SKM-1 (cell line): ENCODE data around the gene ESRRA.

Experiments used
- DNase-seq: peaks from one replicate; lab custom pipeline; 2025; ENCODE audit not compliant: unreplicated experiment; lab: John Stamatoyannopoulos, UW

ESRRA gene

DNA sequence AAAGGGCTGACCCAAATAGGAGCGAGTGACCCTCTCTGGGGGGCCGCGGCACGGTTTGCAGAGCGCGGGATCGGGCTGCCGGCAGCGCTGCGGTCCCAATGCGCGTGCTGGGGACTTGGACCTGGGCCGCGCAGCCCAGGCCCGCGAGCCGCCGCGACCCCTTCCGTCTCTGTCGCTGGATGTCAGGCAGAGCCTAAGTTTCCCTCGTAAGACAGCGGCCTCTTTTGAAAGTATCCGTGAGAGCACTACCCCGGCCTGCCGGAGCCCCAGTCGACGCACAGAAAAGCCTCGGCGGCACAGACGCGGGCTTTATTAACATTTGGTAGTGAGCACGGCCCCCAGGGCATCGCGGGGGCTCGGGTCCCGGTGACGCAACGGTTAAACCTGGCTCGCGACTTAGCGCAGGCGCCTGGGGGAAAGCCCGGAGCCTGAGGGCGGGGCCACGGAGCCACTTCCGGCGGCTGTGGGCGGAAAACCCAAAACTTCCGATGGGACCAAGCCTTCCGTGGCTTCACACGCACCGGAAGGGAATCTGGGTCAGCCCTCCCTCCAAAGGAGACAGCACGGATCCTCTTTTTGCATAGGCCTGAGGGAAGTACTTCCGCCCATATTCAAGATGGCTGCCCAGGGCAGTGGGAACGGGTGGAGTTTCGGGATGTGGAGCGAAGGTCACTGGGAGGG is 35.6 kb upstream of the ESRRA start:
- DNase-seq: peak; percentile 98

DNA sequence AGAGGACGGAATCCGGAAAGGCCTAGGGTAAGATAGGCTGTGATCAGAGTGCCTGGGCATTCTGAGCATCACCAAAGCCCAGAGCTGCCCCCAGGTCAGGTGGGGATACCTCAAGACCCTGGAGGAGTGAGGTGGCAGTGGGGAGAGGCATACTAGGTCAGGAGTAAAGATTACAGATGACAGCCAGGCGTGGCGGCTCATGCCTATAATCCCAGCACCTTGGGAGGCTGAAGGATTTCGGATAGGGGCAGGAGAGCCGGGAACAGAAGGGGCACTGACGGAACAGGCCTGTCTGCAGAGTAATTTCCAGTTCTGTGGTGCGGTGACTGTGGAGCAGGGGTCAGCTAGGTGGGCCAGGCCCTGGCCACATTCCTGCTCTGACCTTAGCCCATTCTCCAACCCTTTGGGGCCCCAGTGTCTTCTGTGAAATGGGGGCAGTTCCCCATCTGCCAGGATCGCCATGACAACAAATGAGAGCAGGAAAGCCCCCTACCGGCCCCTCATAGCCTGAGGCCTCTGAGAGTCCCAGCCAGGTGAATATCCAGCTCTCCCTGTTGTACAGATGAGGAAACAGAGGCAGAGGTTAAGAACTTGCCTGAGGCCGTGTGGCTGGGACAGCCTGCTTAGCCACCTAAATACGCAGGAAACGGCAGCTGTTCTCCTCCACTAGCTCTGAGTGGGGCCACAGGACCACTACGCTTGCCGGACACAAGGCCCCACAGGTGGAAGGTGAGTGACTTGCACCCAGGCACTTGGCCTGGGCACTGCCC is 30.1 kb upstream of the ESRRA start:
- no peak for DNase-seq

DNA sequence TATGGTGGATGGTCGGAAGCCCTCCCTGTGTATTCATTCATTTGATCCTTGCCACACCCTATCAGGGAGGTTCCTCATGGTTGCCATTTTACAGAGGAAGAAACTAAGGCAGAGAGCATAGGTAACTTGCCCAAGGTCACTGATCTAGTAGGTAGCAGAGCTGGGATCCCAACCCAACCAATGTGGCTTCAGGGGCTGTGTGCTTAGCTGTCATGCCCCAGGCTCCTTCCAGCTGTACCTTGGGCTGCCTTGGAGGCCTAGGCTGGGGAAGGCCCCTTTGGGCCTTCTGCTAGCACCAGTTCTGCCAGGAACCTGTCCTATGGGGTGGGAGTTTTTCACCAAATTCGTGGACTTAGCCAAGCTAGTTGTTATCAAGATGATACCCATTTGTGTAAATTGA is 29.5 kb upstream of the ESRRA start:
- DNase-seq: no peak

DNA sequence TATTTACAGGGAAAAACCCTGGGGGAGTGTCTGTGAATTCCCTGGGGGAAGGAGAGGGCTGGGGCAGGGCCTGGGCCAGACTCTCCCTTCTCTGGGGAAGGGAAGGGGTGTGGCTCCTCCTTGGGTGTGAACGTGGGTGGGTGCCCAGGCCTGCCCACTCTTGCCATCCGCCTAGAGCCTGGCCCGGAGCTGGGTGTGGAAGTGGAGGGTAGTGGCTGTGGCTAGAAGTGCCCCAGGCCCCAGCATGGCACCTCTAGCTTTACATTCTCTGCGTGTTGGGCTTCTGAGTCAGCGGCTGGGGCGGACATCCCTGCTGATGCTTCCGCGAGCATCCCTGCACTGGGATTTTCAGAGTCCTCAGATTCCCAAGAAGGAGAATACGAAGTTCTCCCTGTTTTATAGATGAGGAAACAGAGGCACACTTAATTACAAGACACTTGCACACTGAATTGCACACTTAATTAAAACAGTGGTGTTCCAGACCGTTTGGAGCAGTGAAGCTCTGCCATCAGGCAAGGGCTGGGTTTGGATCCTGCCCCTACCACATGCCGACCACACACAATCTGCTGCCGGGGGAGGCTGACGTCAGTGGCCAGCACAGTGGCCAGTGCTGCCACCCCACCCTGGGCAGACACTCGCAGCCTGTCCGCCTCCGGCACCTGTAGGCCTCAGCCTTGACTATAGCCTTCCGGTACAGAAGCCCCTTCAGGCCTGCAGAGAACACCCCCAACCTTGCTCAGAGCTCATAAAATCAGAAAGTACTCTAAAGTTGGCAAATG is 28.5 kb upstream of the ESRRA start:
- DNase-seq: no peak

DNA sequence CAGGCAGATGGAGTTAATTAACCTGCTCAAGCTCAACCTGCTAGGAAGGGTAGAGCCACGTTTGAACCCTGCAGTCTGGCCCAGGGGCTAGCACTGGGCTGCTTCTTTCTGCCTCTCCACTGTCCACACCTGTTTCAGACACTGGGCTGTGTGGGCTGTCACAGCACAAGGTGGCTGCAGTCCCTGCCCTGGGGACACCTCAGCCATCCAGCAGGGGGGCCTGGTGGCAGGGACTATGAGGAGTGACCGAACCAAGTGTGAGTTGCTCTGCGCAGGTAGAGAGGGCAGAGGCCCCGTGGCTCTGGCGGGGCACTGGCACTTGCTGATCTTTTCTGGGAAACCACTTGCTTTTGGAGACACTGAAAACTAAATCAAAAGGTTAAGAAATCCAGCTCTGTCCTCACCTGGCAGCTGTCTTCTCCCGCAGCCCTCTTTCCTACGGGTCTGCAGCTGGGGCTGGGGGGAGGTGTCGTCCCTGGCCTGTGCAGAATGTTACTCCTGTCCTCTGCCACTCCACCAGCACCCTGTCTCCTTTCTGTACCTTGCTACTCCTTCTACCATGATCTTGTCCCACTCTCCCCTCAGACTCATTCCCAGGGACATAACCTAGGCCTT is 26.6 kb upstream of the ESRRA start:
- DNase-seq: no peak

DNA sequence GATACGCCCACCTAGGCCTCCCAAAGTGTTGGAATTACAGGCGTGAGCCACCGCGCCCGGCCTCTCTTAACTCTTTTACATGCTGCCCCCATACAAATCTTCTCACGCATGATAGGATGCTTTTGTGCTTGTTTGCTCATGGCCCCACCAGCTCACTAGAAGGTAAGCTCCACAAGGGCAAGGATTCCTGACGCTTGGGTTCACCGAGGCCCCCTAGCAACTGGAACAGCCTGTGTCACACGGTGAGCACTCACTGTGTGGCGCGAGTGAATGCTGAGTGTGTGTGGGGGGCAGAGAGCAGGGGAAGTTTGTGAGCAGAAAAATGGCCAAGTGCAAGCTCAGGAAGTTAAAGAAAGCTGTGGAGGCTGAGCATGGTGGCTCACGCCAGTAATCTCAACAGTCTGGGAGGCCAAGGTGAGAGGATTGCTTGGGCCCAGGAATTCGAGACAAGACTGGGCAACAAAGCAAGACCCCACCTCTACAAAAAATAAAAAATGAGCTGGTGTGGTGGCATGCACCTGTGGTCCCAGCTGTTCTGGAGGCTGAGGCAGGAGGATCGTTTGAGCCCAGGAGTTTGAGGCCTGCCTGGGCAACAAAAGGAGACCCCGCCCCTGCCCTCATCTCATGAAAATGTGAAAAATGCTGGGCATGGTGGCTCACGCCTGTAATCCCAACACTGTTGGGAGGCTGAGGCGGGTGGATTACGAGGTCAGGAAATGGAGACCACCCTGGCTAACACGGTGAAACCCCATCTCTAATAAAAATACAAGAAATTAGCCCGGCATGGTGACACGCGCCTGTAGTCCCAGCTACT is 23.2 kb upstream of the ESRRA start:
- no peak for DNase-seq

DNA sequence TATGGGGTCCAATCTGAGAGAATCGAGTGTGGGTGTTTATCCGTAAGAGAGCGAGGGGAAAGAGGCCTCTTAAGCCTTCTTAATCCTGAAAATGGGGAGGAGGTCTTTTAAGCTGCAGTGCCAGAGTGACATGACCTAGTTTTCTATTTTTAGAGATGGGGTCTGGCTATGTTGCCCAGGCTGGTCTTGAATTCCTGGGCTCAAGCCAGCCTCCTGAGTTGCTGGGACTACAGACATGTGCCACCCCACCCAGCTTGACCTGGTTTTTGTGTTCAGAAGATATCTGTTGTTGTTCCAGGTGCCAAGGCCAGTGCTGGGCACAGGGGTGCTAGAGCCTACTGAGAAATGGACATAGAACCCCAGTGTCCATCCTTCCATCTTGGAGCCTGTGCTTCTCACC is 22.2 kb upstream of the ESRRA start:
- DNase-seq: no peak

DNA sequence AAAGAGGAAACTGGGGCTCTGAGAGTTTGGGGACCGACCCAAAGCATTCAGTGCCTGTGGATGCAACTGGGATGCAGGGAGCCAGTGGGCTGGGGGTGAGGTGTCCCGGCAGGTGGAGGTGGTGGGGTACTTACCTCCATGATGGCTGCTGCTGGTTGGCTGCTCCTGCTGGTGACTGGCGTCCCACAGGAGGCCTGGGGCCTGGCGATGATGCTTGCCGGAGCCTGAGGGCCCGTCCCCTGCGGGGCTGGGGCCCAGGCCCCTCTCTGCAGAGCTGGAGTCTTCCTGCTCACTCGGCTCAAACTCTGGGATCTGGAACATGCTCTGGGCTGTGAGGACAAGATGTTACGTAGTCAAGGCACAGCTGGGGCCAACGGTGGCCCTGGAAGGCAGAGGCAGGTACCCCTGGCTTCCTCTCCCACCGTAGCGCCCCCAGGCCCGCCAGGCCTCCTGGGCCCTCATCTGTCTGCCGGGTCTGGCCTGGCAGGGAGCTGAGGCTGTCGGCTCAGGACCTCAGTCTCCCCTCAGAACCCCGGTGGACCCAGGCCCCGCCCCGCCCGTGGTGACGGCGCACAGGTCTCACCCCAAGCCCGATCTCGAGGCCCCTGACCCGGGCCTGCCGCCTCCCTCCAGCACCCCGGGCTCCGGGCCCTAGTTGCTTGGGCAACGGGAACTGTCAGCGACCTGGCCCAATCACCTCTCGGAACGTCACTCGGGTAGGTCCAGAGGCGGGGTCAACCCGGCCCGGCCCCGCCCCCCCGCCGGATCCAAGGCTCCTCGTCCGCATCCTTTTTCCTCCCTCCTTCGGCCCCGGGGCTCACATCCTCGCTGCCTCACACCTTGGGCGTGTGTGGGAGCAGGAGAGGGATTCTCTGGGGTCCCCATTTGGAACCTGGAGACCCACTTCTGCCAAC is 21.0 kb upstream of the ESRRA start, which contains the start of gene BAD:
Gene BAD (minus strand): TSS at position 618 of the 914 bp plus-strand sequence. CDS start 297 bp downstream, at position 321.
- DNase-seq: peak; percentile 87

DNA sequence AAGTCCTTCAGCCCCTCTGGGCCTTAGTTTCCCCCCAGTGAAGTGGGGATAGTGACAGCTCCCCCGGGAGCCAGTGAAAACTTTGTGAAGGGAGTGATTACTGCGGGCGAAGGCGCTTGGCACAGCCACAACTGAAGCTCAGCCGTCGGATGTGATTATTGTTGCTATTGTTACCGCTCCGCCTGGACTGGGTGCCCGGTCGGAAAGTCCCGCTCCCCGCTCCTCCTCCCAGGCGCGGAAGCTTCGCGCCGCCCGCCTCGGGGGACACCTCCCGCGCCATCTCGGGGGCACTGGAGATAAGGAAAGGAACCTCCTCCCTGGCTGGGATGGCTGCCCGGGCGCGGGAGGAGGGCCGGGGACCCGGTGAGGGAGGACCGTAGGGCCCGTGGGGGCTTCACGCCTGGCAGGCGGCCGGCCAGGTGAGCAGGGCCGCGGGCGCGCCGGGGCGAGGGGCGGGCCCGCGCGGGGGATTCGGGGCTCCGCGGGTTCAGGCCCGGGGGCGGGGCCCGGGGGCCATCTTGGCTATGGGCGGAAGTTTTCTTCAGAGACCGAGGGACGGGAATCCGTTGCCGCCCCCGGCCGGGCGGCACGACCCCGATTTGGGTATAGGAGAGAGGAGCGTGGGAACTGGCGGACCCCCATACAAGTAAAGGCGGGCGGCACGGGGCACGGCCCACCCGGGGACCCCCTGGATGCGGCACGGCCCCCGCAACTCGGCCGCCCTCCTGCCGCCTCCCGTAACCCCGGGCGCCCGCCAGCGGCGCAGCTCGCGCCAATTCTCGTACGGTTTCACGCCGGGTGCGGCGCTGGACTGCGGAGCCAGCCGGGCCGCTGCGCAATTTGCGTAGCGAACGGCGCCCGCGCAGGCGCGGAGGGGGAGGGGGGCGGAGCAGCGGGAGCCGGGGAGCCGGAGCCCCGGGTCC is 20.1 kb upstream of the ESRRA start, which contains the start of gene GPR137:
Gene GPR137 (plus strand): TSS at position 887 of the 923 bp plus-strand sequence. CDS start 677 bp downstream, outside the sequence.
- DNase-seq: peak; percentile 42

DNA sequence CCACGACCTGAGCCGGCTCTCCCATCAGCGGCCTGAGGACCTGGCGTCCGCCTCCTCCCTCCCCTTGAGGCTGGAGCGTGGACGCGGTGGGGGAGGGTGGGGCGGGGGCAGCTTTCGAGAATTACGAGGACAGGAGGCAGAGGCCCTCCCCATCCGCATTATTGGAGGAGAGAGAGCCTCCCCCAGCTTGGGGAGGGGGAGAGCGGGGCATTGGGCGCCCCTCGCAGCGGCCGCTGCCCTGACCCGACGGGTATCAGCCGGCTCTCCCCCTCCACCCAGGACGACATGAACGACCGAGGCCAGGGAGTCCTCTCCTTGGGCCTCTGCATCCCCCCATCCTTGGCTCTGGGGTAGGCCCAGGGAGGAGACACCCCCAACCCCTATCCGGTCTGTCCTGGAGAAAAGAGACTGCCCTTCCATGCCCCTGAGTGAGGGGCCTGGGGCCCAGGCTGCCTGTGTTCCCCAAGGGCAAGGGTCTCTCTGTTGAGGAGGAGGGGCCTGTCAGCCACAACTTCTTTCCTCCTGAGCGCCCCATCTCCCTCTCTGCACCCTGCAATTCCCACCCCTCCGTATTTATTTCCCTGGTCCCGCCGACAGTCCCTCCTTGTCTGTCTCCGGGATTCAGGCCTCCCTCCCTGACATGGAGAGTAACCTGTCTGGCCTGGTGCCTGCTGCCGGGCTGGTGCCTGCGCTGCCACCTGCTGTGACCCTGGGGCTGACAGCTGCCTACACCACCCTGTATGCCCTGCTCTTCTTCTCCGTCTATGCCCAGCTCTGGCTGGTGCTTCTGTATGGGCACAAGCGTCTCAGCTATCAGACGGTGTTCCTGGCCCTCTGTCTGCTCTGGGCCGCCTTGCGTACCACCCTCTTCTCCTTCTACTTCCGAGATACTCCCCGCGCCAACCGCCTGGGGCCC is 19.2 kb upstream of the ESRRA start:
- DNase-seq: no peak

DNA sequence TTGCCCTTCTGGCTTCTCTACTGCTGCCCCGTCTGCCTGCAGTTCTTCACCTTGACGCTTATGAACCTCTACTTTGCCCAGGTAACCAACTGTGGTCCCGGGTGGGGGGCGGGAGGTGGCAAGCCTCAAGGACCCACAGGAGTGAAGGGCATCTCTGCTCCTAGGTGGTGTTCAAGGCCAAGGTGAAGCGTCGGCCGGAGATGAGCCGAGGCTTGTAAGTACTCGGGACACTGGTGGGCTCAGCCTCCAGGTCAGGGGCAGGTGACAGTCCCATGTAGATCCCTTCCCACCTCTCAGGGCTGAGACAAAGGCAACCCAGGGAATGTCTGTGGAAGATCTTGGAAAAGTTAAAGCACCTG is 18.5 kb upstream of the ESRRA start:
- no peak for DNase-seq

DNA sequence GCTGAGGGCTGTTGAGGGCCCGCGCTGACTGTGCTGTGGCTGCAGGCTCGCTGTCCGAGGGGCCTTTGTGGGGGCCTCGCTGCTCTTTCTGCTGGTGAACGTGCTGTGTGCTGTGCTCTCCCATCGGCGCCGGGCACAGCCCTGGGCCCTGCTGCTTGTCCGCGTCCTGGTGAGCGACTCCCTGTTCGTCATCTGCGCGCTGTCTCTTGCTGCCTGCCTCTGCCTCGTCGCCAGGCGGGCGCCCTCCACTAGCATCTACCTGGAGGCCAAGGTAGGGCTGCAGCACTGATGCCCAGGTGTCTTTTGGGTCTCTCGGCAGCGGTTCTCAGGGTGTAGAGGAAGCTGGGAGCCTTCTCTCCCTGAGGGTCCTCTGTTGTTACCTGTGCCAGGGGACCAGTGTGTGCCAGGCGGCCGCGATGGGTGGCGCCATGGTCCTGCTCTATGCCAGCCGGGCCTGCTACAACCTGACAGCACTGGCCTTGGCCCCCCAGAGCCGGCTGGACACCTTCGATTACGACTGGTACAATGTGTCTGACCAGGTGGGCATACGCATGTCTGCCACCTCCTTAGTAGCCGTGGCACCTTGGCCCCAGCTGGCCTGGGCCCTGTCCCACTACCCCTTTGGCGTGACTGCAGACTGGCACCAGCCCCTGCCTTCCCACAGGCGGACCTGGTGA is 17.5 kb upstream of the ESRRA start:
- no peak for DNase-seq

DNA sequence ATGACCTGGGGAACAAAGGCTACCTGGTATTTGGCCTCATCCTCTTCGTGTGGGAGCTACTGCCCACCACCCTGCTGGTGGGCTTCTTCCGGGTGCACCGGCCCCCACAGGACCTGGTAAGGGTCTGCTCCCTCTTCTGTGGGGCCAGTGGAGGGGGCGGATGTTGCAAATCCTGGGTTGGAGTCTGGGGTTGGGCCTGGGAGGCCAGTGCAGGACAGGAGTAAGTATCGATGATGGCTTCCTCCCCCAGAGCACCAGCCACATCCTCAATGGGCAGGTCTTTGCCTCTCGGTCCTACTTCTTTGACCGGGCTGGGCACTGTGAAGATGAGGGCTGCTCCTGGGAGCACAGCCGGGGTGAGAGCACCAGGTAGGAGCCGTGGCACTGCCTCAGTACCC is 17.0 kb upstream of the ESRRA start:
- no peak for DNase-seq

DNA sequence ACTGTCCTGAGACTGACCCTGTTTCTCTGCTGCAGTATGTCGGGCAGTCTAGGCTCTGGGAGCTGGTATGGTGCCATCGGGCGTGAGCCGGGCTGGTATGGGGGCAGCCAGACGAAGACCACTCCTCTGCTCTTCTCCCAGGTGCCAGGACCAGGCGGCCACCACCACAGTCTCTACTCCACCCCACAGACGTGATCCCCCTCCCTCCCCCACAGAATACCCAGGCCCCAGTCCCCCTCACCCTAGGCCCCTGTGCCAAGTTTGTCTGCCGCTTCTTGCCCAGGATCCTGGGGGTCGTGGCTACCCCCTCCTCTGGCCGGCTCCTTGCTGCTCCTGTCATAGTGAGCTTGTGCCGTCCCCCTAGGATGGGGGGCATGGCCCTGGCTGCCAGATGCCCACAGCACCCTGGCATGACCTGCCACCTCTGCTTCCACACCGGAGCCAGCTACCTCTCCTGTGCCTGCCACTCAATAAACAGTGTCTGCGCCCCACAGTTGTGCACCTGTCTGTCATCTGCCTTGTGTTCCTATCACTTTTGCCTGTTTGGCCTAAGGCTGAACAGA is 16.2 kb upstream of the ESRRA start:
- no peak for DNase-seq

DNA sequence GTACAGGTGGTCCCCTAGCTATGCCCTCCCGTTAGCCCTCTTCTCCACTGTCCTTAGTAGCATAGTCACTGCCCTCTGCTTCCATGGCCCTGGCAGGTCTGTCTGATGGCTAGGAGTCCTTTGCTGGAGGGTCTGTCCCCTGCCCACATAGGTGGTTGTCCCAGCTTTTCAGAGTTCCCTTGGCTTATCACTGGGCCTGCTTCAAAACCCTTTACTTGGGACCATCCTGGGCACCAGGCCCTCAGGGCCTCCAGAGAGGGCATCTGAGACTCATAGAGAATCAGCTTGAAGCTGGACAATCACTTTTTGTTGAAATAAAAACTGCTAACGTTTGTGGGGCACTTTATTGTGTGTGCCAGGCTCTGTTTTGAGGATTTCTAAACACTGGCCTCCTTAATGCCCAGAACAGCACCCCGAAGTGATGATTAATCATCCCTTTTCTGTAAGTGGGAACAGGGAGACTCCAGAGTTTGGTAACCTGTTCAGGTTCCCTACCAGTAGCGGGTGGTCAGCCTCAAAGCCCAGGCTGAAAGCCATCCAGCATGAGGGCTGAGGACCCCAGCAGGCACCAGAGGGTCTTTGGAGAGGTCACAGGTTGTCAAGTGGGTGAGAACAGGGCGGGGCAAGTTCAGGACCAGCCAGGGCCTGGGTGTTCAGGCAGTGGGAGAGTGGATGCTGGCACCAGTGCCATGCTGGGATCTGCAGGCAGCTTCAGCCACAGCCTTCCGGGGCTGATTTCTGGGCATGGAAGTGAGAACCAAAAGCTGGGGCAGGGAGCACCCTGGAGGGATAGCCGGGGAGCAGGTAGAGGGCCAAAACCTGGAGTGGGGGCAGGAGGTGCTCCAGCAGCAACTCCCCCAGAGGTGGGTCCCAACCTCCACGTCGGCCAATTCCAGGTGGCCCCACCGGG is 14.7 kb upstream of the ESRRA start:
- DNase-seq: no peak
